GM23338 (cell line): Measurements from ENCODE around the gene FOXL2. TPM values are rescaled to one million over a fixed set of nuclear protein-coding genes. Genes with fewer than 3 reads are reported as not detected.
A peak's percentile ranks its signal among the peaks of the same experiment; 100 is the strongest.

ENCODE experiments used
- ATAC-seq: fragments of 200-7000 bp; cut with Tn5 transposase; 3 replicates; pipeline ENCODE4 v1.9.1; 2020
- DNase-seq: peaks from one replicate; pipeline ENCODE4 v3.0.0-alpha.2; 2015; ENCODE audit warnings: low spot score
- H2AFZ ChIP-seq: fragments of 200-600 bp; sonication (generic); 2 replicates; pipeline ENCODE4 v1.8.0; 2016; ENCODE audit warnings: antibody characterized with exemption, mild to moderate bottlenecking, moderate library complexity
- H3F3A ChIP-seq: fragments of 200-600 bp; sonication (generic); replicated peaks from 2 replicates; pipeline ENCODE4 v1.8.0; 2017; ENCODE audit warnings: antibody characterized with exemption, mixed run types, low read depth
- H3K27ac ChIP-seq: fragments of 200-600 bp; sonication (generic); 2 replicates; pipeline ENCODE4 v1.6.1; 2016; ENCODE audit warnings: low read depth
- H3K27me3 ChIP-seq: fragments of 200-600 bp; sonication (generic); 2 replicates; pipeline ENCODE4 v1.8.0; 2016; ENCODE audit warnings: mild to moderate bottlenecking, mixed run types, moderate library complexity; ENCODE audit not compliant: insufficient read depth
- H3K36me3 ChIP-seq: fragments of 200-600 bp; sonication (generic); 2 replicates; pipeline ENCODE4 v1.8.0; 2016; ENCODE audit warnings: mild to moderate bottlenecking; ENCODE audit not compliant: insufficient read depth
- H3K4me1 ChIP-seq: fragments of 200-600 bp; sonication (generic); 2 replicates; pipeline ENCODE4 v1.8.0; 2016; ENCODE audit warnings: mild to moderate bottlenecking, moderate library complexity; ENCODE audit not compliant: insufficient read depth
- H3K4me2 ChIP-seq: fragments of 200-600 bp; sonication (generic); 2 replicates; pipeline ENCODE4 v1.7.1; 2017; ENCODE audit warnings: mixed run types
- H3K4me3 ChIP-seq: fragments of 200-600 bp; sonication (generic); 2 replicates; pipeline ENCODE4 v1.6.1; 2016; ENCODE audit warnings: mixed run types
- H3K79me2 ChIP-seq: fragments of 200-600 bp; sonication (generic); replicated peaks from 2 replicates; pipeline ENCODE4 v1.8.0; 2017; ENCODE audit warnings: mild to moderate bottlenecking; ENCODE audit not compliant: insufficient read depth
- H3K9me2 ChIP-seq: fragments of 200-600 bp; sonication (generic); 2 replicates; pipeline ENCODE4 v1.8.0; 2017; ENCODE audit not compliant: insufficient read depth
- H4K20me1 ChIP-seq: fragments of 200-600 bp; sonication (generic); replicated peaks from 2 replicates; pipeline ENCODE4 v1.8.0; 2017; ENCODE audit warnings: mild to moderate bottlenecking; ENCODE audit not compliant: insufficient read depth
- H3K27ac Mint-ChIP-seq: 2 replicates; pipeline ENCODE4 v1.8.0; 2020; ENCODE audit warnings: inconsistent platforms, mild to moderate bottlenecking, moderate library complexity, mixed read lengths
- H3K27me3 Mint-ChIP-seq: 3 replicates; pipeline ENCODE4 v1.8.0; 2022; ENCODE audit warnings: low read depth, mild to moderate bottlenecking, moderate library complexity, mixed read lengths, inconsistent platforms; ENCODE audit not compliant: insufficient read depth, poor library complexity
- H3K36me3 Mint-ChIP-seq: 3 replicates; pipeline ENCODE4 v1.8.0; 2021; ENCODE audit warnings: low read depth, mild to moderate bottlenecking, inconsistent platforms, moderate library complexity, mixed read lengths
- H3K4me1 Mint-ChIP-seq: 3 replicates; pipeline ENCODE4 v1.8.0; 2020; ENCODE audit warnings: mild to moderate bottlenecking, inconsistent platforms, mixed read lengths
- H3K4me3 Mint-ChIP-seq: 3 replicates; pipeline ENCODE4 v1.8.0; 2021; ENCODE audit warnings: moderate library complexity, mild to moderate bottlenecking, inconsistent platforms, mixed read lengths
- H3K9me3 Mint-ChIP-seq: 3 replicates; pipeline ENCODE4 v1.8.0; 2020; ENCODE audit warnings: moderate library complexity, mild to moderate bottlenecking, inconsistent platforms, mixed read lengths
- ETS1 ChIP-seq: IDR thresholded peaks from 2 replicates; pipeline ENCODE4 v1.6.1; 2016; ENCODE audit warnings: antibody characterized with exemption
- EZH2 ChIP-seq: fragments of 200-600 bp; sonication (generic); IDR thresholded peaks from one replicate; pipeline ENCODE4 v1.8.0; 2017; ENCODE audit warnings: antibody characterized with exemption, mild to moderate bottlenecking, low read depth; ENCODE audit not compliant: unreplicated experiment
- EZH2phosphoT487 ChIP-seq: fragments of 200-600 bp; sonication (generic); IDR thresholded peaks from one replicate; pipeline ENCODE4 v1.8.1; 2018; ENCODE audit warnings: antibody characterized with exemption; ENCODE audit not compliant: unreplicated experiment
- JUNB ChIP-seq: IDR thresholded peaks from one replicate; pipeline ENCODE4 v1.6.1; 2016; ENCODE audit warnings: antibody characterized with exemption; ENCODE audit not compliant: unreplicated experiment
- POLR2AphosphoS5 ChIP-seq: IDR thresholded peaks from 2 replicates; pipeline ENCODE4 v1.6.1; 2016; ENCODE audit warnings: antibody characterized with exemption, low read depth
- STAT1 ChIP-seq: IDR thresholded peaks from one replicate; pipeline ENCODE4 v1.6.1; 2016; ENCODE audit warnings: antibody characterized with exemption; ENCODE audit not compliant: unreplicated experiment
- ZNF114 ChIP-seq: fragments of 250-450 bp; sonication (Bioruptor Pico); IDR thresholded peaks from 2 replicates; pipeline ENCODE4 v1.5.0; 2020; ENCODE audit warnings: mild to moderate bottlenecking, moderate library complexity
- ZNF331 ChIP-seq: fragments of 250-450 bp; sonication (Bioruptor Pico); IDR thresholded peaks from 2 replicates; pipeline ENCODE4 v1.5.0; 2020; ENCODE audit warnings: low read depth, mild to moderate bottlenecking, moderate library complexity
- polyA plus RNA-seq: library from polyadenylated mRNA; unstranded; fragments of >200 nt; fragmentation: Nextera tagmentation; extraction: Ambion mirVana; gene quantifications from 2 replicates; pipeline ENCODE4 v1.2.1, GENCODE V29; 2016
- total RNA-seq: library from RNA; depleted of rRNA; stranded (reverse); fragments of >200 nt; shearing (Covaris generic); gene quantifications from 2 replicates; pipeline ENCODE4 v1.2.3, GENCODE V29; 2014
- TF ChIP-seq, protein P1 (sequence below), 2 experiments: fragments of 200-600 bp in 1 of 2; sonication (generic) in 1 of 2; conservative IDR thresholded peaks; 2 replicates each; pipeline versions ENCODE4 v1.5.1 to v1.6.1; 2016 to 2017; ENCODE audit warnings: antibody characterized with exemption in 2 of 2, low read depth in 2 of 2, mild to moderate bottlenecking in 2 of 2, moderate library complexity in 1 of 2
- TF ChIP-seq, protein P2 (sequence below): IDR thresholded peaks from one replicate; pipeline ENCODE4 v1.6.1; 2018; ENCODE audit warnings: antibody characterized with exemption; ENCODE audit not compliant: unreplicated experiment

Gene FOXL2
- total and polyA plus RNA-seq, 2 experiments from 2014 or later, result 0.89 to 3.5 TPM

GRCh38 chr3:138949445-138950005, 2.6 kb upstream of the FOXL2 start:
- TF ChIP-seq, protein P1, sequence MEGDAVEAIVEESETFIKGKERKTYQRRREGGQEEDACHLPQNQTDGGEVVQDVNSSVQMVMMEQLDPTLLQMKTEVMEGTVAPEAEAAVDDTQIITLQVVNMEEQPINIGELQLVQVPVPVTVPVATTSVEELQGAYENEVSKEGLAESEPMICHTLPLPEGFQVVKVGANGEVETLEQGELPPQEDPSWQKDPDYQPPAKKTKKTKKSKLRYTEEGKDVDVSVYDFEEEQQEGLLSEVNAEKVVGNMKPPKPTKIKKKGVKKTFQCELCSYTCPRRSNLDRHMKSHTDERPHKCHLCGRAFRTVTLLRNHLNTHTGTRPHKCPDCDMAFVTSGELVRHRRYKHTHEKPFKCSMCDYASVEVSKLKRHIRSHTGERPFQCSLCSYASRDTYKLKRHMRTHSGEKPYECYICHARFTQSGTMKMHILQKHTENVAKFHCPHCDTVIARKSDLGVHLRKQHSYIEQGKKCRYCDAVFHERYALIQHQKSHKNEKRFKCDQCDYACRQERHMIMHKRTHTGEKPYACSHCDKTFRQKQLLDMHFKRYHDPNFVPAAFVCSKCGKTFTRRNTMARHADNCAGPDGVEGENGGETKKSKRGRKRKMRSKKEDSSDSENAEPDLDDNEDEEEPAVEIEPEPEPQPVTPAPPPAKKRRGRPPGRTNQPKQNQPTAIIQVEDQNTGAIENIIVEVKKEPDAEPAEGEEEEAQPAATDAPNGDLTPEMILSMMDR (conservative IDR thresholded peaks at IDR 0.05; ENCODE audit: low read depth in 2 of 2), result no peak
- Histone ChIP-seq H3K27ac (peak overlapping the region; percentile 70; the same call in 1 of the 2 replicates), H3K9me2 (no peaks in the 10 kb centered on the region), H3K4me2 (peak overlapping the region; percentile 87), H3K36me3 (no peaks in the 10 kb centered on the region), H3K79me2 (no peaks in the 10 kb centered on the region), H3K27me3 (peaks cover 83% of the 10 kb centered on the region), H3K4me3 (peak overlapping the region; percentile 73), H3K4me1 (peaks cover 24% of the 10 kb centered on the region), H2AFZ (peak overlapping the region; percentile 60), H3F3A (peaks cover 21% of the 10 kb centered on the region), H4K20me1 (no peaks in the 10 kb centered on the region)
- Mint-ChIP-seq H3K36me3 (peaks cover 17% of the 10 kb centered on the region), H3K4me3 (peak overlapping the region; percentile 71), H3K9me3 (peaks cover 5% of the 10 kb centered on the region), H3K4me1 (peaks cover 36% of the 10 kb centered on the region), H3K27me3 (peaks cover 84% of the 10 kb centered on the region), H3K27ac (peak overlapping the region; percentile 15; the same call in 1 of the 2 replicates)
- DNase-seq (no peak), ATAC-seq (peak; percentile 0; the same call in 1 of the 3 replicates)

- H3K36me3 Mint-ChIP-seq, result peaks cover 17% of the 10 kb centered on the region
- peak; percentile 3; the same call in 2 of the 3 replicates for ATAC-seq
- peaks cover 29% of the 10 kb centered on the region for H3K4me1 ChIP-seq
- no peak for TF ChIP-seq ZNF331
- no peak for TF ChIP-seq EZH2phosphoT487
- TF ChIP-seq, protein P2, sequence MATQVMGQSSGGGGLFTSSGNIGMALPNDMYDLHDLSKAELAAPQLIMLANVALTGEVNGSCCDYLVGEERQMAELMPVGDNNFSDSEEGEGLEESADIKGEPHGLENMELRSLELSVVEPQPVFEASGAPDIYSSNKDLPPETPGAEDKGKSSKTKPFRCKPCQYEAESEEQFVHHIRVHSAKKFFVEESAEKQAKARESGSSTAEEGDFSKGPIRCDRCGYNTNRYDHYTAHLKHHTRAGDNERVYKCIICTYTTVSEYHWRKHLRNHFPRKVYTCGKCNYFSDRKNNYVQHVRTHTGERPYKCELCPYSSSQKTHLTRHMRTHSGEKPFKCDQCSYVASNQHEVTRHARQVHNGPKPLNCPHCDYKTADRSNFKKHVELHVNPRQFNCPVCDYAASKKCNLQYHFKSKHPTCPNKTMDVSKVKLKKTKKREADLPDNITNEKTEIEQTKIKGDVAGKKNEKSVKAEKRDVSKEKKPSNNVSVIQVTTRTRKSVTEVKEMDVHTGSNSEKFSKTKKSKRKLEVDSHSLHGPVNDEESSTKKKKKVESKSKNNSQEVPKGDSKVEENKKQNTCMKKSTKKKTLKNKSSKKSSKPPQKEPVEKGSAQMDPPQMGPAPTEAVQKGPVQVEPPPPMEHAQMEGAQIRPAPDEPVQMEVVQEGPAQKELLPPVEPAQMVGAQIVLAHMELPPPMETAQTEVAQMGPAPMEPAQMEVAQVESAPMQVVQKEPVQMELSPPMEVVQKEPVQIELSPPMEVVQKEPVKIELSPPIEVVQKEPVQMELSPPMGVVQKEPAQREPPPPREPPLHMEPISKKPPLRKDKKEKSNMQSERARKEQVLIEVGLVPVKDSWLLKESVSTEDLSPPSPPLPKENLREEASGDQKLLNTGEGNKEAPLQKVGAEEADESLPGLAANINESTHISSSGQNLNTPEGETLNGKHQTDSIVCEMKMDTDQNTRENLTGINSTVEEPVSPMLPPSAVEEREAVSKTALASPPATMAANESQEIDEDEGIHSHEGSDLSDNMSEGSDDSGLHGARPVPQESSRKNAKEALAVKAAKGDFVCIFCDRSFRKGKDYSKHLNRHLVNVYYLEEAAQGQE, result no peak
- TF ChIP-seq ZNF114 (CRISPR knock-in tag), result no peak
- no peak for TF ChIP-seq JUNB
- peak; percentile 86 for TF ChIP-seq ETS1
- peak; percentile 54 for TF ChIP-seq POLR2AphosphoS5
- TF ChIP-seq STAT1, result no peak
- TF ChIP-seq EZH2, result no peak
Observed at GRCh38 chr3:138949002-138949418, 2.1 kb upstream of the FOXL2 start.

More at GRCh38 chr3:138949002-138949418, 2.1 kb upstream of the FOXL2 start:
- Mint-ChIP-seq H3K4me1 (peaks cover 41% of the 10 kb centered on the region), H3K27me3 (peaks cover 86% of the 10 kb centered on the region), H3K27ac (no peak overlapping the region; the same call in 1 of the 2 replicates), H3K4me3 (peak overlapping the region; percentile 71), H3K9me3 (peaks cover 9% of the 10 kb centered on the region)
- Histone ChIP-seq H3K4me3 (peak overlapping the region; percentile 73), H3K9me2 (no peaks in the 10 kb centered on the region), H3K4me2 (peak overlapping the region; percentile 87), H3K79me2 (no peaks in the 10 kb centered on the region), H4K20me1 (no peaks in the 10 kb centered on the region), H3K27ac (peak overlapping the region; percentile 85), H3K36me3 (no peaks in the 10 kb centered on the region), H3F3A (peaks cover 21% of the 10 kb centered on the region), H2AFZ (no peak overlapping the region), H3K27me3 (peaks cover 89% of the 10 kb centered on the region)
- peak; percentile 94 for DNase-seq
